ENCODE results near the gene GALNT9. TPM values are rescaled to one million over a fixed set of nuclear protein-coding genes. Genes with fewer than 3 reads are reported as not detected.

The GALNT9 gene
- total RNA-seq, 2 experiments from 2014 or later, result not detected

DNA sequence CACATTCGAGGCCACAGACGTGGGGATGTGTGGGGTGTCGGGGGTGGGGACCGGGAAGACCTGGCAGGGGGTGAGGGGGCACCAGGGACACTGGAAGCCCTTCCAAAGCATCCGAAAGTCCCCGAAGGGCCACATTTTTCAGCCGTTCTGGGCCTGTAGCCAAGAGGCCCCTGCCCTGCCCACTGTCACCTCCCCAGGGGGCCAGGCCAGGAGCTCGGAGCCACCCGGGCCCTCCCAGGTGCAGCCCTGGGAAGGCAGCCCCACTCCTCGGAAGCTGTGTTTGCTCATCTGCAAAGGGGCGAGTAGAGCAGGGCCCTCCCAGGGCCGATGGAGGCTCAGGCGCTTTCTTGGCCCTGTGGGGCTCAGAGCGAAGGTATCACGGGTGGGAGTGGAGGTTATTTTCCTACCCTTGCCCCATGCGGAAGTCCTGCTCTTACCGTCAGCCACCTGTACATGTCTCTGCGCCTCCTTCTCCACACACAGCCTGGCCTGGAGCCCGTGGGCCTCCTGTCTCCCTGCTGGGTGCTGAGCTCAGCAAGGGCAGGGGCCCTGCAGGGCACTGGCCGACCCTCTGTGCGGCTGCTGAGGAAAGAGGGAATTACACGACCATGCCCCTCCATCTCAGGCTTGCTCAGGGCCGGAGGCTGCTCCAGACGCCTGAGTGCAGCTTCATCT lies 158.0 kb downstream of the GALNT9 start:
- no peaks in the 10 kb centered on the region for H3K36me3 Mint-ChIP-seq (ENCODE audit: low read depth)
- peaks cover 24% of the 10 kb centered on the region for H3K4me1 Mint-ChIP-seq
- no peak overlapping the region for H3K27ac Mint-ChIP-seq
- H3K4me3 Mint-ChIP-seq, result no peak overlapping the region
- CTCF ChIA-PET, result interaction anchor here (0.5 to 1.7 kb wide), 2 partner anchors 11 to 468 kb away, joined by 3 read pairs; no protein-coding TSS in a partner anchor
- peaks cover 2% of the 10 kb centered on the region for H3K27me3 Mint-ChIP-seq
- POLR2A ChIA-PET, result no interaction called here
- H3K9me3 Mint-ChIP-seq, result peaks cover 8% of the 10 kb centered on the region
- DNase-seq, result no peak

DNA sequence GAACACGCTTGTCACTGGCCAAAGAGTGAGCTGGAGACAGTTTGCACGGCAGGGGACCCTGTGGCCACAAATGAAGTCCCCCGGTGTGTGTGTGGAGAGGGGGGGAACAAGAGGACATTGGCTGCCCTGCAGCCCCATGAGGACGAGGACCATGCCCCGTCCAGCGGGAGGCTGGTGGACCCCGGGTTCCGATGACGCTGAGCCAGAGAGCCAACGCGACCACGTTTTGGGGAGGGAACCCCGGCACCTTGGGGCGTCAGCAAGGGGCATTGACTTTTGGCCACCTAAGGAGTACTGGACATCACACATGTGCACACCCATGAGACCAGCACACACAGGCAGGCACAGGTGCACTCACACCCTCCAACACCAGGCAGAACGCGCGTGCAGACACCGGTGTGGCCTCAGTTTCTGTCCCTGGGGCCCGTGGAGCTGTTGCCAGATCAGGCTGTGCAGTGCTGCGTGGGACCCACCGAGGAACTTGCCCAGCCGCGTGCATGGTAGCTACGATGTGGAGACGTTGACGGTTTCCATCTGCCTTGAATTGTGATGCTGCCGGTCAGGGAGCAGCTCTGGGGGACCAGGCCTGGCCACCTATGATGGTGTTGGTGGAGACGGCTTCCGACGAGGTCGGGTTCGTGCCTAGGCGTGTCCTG lies 158.6 kb downstream of the GALNT9 start:
- Mint-ChIP-seq H3K36me3 (ENCODE audit: low read depth) (no peaks in the 10 kb centered on the region), H3K4me3 (no peak overlapping the region), H3K9me3 (peaks cover 8% of the 10 kb centered on the region), H3K4me1 (peaks cover 24% of the 10 kb centered on the region), H3K27ac (no peak overlapping the region), H3K27me3 (peaks cover 2% of the 10 kb centered on the region)
- no peak for DNase-seq
- CTCF ChIA-PET, result interaction anchor here (1.7 kb wide), 1 partner anchor 12 kb away, joined by 3 read pairs; no protein-coding TSS in a partner anchor
- POLR2A ChIA-PET, result no interaction called here

DNA sequence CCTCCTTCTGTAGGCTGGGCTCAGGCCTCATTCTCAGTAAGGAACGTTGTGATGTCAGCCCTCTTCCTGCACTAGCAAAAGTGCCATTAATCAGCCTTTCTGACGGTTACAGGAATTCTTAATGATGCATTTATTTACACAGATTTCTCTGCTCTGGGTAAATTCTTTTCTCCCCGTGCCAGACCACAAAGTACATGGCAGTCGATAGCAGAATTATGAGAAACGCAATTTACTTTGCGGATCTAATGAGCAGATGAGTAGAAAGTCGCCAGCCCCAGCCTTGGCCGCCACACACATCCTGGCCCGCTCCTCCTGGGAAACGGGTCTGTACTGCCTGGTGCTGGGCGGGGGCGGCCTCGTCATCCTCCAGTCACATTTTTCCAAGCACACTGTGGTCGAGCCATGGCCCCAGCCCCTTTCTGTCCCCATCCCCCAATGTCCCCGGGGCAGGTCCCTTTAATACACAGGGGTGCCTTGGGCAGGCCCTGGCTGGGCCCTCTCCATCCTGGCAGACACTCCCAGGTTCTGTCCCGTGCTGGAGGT lies 159.2 kb downstream of the GALNT9 start:
- Mint-ChIP-seq H3K9me3 (peaks cover 8% of the 10 kb centered on the region), H3K27me3 (peaks cover 2% of the 10 kb centered on the region), H3K4me3 (no peak overlapping the region), H3K36me3 (ENCODE audit: low read depth) (no peaks in the 10 kb centered on the region), H3K27ac (no peak overlapping the region), H3K4me1 (peaks cover 24% of the 10 kb centered on the region)
- DNase-seq, result no peak
- POLR2A ChIA-PET, result no interaction called here
- CTCF ChIA-PET, result interaction anchor here (1.7 kb wide), 1 partner anchor 13 kb away, joined by 3 read pairs; no protein-coding TSS in a partner anchor

DNA sequence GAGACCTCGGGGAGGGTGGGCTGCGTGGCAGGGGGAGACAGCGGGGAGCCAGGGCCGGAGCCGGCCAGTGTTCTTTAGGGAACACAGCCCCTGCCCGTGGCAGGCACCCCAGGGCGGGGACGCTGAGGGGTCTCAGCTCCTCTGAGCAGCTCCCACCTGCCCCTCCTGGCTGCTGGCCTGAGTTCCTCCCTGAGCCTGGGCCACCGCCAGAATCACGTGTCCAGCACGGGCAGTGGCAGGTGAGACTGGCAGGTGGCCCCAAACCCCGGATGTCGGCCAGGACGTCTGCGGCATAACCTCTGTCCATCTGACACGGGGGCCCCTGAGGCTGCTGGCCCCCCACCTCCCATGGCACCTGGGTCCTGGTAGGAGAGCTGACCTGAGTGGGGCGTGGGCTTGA lies 160.0 kb downstream of the GALNT9 start:
- POLR2A ChIA-PET, result no interaction called here
- CTCF ChIA-PET, result no interaction called here
- Mint-ChIP-seq H3K36me3 (ENCODE audit: low read depth) (no peaks in the 10 kb centered on the region), H3K27ac (no peak overlapping the region), H3K4me3 (no peak overlapping the region), H3K27me3 (peaks cover 2% of the 10 kb centered on the region), H3K9me3 (peaks cover 8% of the 10 kb centered on the region), H3K4me1 (peaks cover 18% of the 10 kb centered on the region)
- DNase-seq, result no peak

DNA sequence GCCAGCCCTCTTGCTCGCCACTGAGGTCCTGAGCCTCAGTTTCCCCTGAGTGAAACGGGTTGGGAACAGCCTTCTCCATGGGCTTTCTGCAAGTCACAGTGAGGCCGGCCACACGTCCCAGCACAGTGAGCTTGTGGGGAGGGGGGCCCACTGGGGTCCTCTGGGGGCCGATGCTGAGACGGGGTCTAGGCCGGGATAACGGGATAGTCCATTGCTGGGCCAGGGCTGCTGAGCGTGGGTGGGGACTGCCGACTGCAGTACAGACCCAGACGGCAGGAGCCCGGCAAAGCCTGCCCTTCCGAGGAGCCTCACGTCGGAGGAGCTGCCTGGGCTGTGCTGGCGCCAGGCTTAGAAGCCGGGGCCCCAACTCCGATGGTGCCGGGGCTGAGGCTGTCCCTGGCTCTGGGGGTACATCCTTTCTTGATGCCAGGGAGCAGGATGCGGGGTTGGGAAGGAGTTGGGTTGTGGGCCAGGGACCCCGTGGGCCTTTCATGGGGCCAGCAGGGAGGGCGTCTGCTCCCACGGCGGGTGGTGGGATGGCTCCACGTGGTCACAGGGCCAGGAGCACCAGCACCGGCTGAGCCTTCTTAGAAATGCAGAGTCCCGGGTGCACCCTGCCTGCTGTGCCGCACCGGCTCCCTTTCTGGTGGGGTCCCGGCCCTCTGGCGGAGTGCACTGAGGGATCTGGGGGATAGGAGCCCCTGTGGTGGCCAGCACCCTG lies 160.9 kb downstream of the GALNT9 start:
- peaks cover 8% of the 10 kb centered on the region for H3K9me3 Mint-ChIP-seq
- H3K4me3 Mint-ChIP-seq, result no peak overlapping the region
- POLR2A ChIA-PET, result no interaction called here
- CTCF ChIA-PET, result no interaction called here
- no peak for DNase-seq
- peaks cover 2% of the 10 kb centered on the region for H3K27me3 Mint-ChIP-seq
- H3K27ac Mint-ChIP-seq, result no peak overlapping the region
- no peaks in the 10 kb centered on the region for H3K36me3 Mint-ChIP-seq (ENCODE audit: low read depth)
- H3K4me1 Mint-ChIP-seq, result peaks cover 19% of the 10 kb centered on the region

DNA sequence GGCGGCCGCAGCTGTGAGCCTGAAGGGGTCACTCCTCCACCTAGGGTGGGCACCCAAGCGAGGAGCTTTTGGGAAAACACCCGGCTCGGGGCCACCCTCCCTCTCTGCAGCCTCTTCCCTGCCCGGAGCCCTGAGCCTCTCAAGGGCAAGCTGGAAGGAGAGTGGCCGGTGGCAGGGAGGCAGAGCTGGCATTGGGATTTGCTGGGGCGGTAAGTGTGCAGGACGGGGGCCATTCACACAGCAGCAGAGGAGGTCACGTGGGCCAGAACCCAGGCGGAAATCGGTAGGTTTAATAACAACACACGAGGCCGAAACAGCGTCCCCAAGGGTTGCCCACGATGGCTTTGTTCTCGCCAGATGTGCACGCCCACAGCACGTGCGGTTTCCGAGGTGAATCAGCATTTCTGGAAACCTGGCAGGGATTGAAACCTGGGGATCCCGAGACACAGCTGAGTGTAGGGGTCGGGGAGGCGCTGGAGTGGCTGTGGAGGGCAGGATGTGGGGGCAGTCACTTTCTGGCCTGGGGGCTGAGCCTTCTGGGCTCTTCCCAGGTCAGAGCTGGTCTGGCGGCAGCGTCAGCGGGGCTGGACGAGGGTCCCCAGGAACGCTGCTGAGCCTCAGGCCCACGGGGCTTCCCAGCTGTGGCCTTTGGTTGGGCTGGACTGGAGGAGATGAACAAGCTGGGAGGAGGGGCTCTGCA lies 161.6 kb downstream of the GALNT9 start:
- peaks cover 16% of the 10 kb centered on the region for H3K4me1 Mint-ChIP-seq
- no peak for DNase-seq
- H3K36me3 Mint-ChIP-seq (ENCODE audit: low read depth), result no peaks in the 10 kb centered on the region
- ChIA-PET CTCF (interaction anchor here (1.0 kb wide), 1 partner anchor 14 kb away, joined by 3 read pairs; no protein-coding TSS in a partner anchor), POLR2A (no interaction called here)
- peaks cover 2% of the 10 kb centered on the region for H3K27me3 Mint-ChIP-seq
- H3K27ac Mint-ChIP-seq, result peak overlapping the region; percentile 71
- H3K9me3 Mint-ChIP-seq, result peaks cover 8% of the 10 kb centered on the region
- no peak overlapping the region for H3K4me3 Mint-ChIP-seq

DNA sequence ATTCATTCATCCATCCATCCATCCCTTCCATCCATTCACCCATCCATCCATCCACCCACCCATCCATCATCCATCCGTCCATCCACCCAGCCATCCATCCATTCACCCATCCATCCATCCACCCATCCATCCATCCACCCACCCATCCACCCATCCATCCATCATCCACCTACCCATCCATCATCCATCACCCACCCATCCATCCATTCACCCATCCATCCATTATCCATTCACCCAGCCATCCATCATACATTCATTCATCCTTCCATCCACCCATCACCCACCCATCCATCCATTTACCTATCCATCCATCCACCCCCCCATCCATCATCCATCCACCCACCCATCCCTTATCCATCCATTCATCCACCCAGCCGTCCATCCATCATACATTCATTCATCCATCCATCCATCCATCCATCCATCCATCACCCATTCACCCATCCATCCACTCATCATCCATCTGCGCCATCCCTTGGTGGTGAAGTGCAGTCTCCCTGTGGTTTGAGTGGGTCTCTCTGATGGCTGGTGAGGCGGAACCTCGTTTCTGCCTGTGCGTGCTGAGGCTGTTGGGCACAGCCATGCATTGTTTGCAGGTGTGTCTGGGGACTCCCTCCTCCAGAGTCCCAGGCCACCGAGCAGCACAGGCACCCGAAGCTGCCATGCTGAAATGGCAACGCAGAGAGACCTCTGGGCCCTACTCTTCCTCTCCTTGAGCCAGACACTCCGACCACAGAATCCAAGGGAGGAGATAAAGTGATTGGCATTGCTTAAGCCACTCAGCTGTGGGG lies 162.4 kb downstream of the GALNT9 start:
- H3K4me1 Mint-ChIP-seq, result peaks cover 17% of the 10 kb centered on the region
- CTCF ChIA-PET, result interaction anchor here (1.0 kb wide), 1 partner anchor 13 kb away, joined by 3 read pairs; no protein-coding TSS in a partner anchor
- DNase-seq, result no peak

DNA sequence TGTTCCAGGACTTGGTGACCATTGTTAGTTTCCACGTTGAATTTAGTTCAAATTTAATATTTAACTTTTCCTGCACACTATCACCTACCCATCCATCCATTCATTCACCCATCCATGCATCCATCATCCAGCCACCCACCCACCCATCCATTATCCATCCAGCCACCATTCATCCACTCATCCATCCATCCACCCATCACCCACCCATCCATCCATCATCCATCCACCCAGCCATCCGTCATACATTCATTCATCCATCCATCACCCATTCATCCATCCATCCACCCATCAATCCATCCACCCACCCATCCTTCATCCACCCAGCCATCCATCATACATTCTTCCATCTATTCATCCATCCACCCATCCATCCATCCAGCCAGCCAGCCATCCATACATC lies 163.3 kb downstream of the GALNT9 start:
- Mint-ChIP-seq H3K4me1 (peaks cover 19% of the 10 kb centered on the region), H3K9me3 (peaks cover 8% of the 10 kb centered on the region), H3K27me3 (no peaks in the 10 kb centered on the region), H3K27ac (no peak overlapping the region), H3K36me3 (ENCODE audit: low read depth) (no peaks in the 10 kb centered on the region), H3K4me3 (no peak overlapping the region)
- CTCF ChIA-PET, result no interaction called here
- POLR2A ChIA-PET, result no interaction called here
- DNase-seq, result no peak

More for the DNA sequence above, 162.4 kb downstream of the GALNT9 start:
- Mint-ChIP-seq H3K4me3 (no peak overlapping the region), H3K27ac (no peak overlapping the region), H3K36me3 (ENCODE audit: low read depth) (no peaks in the 10 kb centered on the region), H3K27me3 (no peaks in the 10 kb centered on the region), H3K9me3 (peaks cover 8% of the 10 kb centered on the region)
- POLR2A ChIA-PET, result no interaction called here

DNA sequence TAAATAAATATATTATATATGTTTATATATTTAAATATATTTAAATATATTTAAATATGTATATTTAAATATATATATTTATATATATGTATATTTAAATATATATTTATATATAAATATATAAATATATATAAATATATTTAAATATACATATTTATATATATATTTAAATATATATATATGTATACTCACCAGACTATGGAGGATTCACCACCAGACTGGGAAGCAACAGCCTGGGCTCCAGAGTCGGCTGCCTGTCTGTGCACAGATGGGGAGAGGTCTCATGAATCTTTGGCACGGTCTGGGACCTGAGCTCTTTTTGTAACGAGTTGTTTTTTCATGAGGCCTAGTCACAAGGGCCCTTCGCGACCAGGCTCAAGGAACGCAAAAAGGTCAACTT lies 163.8 kb downstream of the GALNT9 start:
- Mint-ChIP-seq H3K27me3 (no peaks in the 10 kb centered on the region), H3K36me3 (ENCODE audit: low read depth) (no peaks in the 10 kb centered on the region), H3K9me3 (peaks cover 8% of the 10 kb centered on the region), H3K27ac (no peak overlapping the region), H3K4me3 (no peak overlapping the region), H3K4me1 (peaks cover 19% of the 10 kb centered on the region)
- DNase-seq, result no peak
- POLR2A ChIA-PET, result no interaction called here
- CTCF ChIA-PET, result no interaction called here

DNA sequence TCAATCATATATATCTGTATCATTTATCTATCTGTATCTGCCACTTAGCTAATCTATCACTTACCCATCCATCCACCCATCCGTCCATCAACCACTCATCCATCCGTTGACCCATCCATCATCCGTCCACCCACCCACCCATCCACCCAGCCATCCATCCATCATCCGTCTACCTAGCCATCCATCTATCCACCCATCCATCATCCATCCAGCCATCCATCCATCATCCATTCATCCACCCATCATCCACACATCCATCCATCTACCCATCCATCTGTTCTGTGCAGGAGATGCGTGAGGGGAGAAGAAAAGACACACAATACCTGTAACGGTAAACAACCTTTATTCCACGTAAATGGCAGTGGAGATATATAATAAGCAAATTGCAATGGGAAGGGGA lies 165.0 kb downstream of the GALNT9 start:
- Mint-ChIP-seq H3K9me3 (peaks cover 8% of the 10 kb centered on the region), H3K27me3 (no peaks in the 10 kb centered on the region), H3K4me1 (peaks cover 22% of the 10 kb centered on the region), H3K4me3 (no peak overlapping the region), H3K27ac (no peak overlapping the region), H3K36me3 (ENCODE audit: low read depth) (no peaks in the 10 kb centered on the region)
- ChIA-PET POLR2A (no interaction called here), CTCF (no interaction called here)
- DNase-seq, result no peak

DNA sequence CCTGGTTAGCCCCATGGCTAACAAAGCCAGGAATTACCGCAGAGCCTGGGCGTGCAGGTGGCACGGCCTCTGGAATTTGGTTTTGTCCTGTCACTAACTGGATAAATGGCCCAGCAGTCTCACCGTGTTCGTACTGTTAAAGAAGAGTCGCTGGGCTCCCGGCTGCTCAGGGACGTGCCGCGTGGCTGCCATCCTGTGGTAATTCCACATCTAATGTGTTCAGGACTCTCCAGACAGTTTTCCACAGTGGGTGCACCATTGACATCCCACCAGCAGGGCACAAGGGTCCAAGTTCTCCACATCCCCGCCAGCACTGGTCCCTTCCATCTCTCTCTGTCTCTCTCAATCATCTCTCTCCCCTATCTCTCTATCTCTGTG lies 165.5 kb downstream of the GALNT9 start:
- Mint-ChIP-seq H3K4me1 (peaks cover 22% of the 10 kb centered on the region), H3K27me3 (no peaks in the 10 kb centered on the region), H3K27ac (no peak overlapping the region), H3K36me3 (ENCODE audit: low read depth) (no peaks in the 10 kb centered on the region), H3K9me3 (peaks cover 8% of the 10 kb centered on the region), H3K4me3 (no peak overlapping the region)
- ChIA-PET POLR2A (no interaction called here), CTCF (interaction anchor here (1.8 to 3.0 kb wide), 2 partner anchors 10 to 21 kb away, joined by 5 to 14 read pairs; no protein-coding TSS in a partner anchor)
- DNase-seq, result no peak

Data from activated CD4-positive, alpha-beta T cell treated with anti-CD3 and anti-CD28 coated beads, Interleukin-2, amount 10 ng/mL, durations not matched to agents 7 days and 5 days (primary cell).